GM12872 (cell line): ENCODE measurements around the gene ADRB2.

Source experiments
- CTCF ChIP-seq: IDR thresholded peaks from 3 replicates; pipeline ENCODE4 v1.5.1; 2011; ENCODE audit warnings: low read depth, mild to moderate bottlenecking, low read length, moderate library complexity; ENCODE audit not compliant: insufficient read depth

The ADRB2 gene

DNA sequence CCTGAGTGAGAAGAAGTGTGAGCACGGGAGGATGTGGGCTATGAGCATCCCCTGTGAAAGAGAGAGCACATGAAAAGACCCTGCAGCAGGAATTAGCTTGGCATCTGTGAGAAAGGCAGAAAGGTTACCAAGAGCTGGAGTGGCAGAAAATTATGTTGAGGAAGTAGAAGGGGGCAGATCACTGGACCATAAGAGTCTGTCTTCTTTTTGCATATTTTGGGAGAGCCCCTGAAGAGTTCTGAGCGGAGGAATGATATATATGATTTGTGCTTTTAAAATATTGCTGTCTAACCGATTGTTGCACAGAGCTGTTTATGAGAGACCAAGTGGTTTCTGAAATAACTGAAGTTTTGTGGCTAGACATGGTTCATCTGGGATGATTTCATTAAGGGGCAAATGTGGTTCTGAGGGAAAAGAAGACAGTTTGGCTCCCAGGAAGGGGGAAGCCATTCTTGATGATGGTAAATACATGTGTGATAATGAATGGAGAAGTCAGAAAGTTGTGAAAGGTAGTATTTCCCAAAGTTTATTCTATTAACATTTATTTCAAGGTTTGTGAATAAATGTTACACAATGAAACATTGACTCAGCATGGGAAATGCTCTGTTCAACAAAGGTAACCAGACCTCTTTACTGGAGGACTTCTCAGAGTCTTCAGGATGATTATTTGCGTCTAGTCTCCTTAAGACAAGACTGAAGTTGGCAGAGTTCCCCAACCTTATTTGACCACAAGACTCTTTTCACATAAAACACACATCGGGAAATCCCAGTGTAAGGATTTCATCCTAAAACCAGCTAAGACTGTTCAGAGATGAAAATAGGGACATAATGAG is 31.5 kb upstream of the ADRB2 start:
- TF ChIP-seq CTCF, result no peak

GRCh38 chr5:148796936-148797335 is 29.5 kb upstream of the ADRB2 start:
- TF ChIP-seq CTCF, result no peak

DNA sequence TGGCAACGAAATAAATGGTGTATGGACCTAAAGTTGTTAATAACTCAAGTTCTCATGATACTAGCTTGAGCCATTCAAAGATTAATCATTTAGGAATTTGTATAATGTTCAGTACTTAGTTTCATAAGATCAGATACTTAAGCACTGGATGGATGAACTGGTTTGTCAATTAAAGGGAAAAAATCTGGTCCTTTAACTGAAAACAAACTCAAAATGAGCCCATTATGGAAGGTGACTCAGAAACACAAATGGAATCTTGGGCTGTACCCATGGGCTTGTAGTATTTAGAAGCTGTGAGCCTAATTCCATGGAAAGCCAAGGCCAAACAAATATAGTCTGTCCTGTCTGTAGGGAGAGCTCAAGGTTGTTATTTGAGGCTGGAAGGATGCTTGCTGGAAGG is 27.6 kb upstream of the ADRB2 start:
- no peak for TF ChIP-seq CTCF

GRCh38 chr5:148799737-148800527 is 26.5 kb upstream of the ADRB2 start:
- no peak for TF ChIP-seq CTCF

- no peak for TF ChIP-seq CTCF
Measured at GRCh38 chr5:148801682-148802276, 24.6 kb upstream of the ADRB2 start.

DNA sequence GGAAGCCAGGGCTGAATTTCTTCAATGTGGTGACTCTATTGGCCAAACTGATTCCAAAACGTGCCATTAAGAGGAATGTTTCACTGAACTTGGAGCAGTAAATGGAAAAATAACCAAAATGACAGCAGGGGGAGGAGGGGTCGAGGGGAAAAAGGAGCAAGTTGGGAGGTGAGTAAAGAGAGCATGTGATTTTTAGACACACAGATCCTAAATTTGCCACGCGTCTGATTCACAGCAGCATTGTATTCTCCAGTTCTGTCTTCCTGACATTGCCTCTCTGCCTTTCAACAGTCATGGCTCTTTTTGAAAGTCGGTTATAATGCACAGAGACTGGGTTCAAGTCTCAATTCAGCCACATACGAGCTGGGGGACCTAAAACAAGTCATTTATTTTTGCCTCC is 22.0 kb upstream of the ADRB2 start:
- TF ChIP-seq CTCF, result no peak
